GM19372 (cell line): ENCODE data around the gene NPLOC4.
"Not testable (repeated sequence)": the region's sequence is repeated elsewhere in the genome, so short reads cannot be mapped to it uniquely, and the experiment has no call there.

Experiments used
- ATAC-seq: cut with Tn5 transposase; IDR thresholded peaks from one replicate; pipeline ENCODE4 v1.9.1; 2021; ENCODE audit warnings: mild to moderate bottlenecking, low read depth, moderate library complexity; ENCODE audit not compliant: unreplicated experiment

Gene NPLOC4

GRCh38 chr17:81599719-81600486, 37.0 kb downstream of the NPLOC4 start:
- no peak for ATAC-seq

DNA sequence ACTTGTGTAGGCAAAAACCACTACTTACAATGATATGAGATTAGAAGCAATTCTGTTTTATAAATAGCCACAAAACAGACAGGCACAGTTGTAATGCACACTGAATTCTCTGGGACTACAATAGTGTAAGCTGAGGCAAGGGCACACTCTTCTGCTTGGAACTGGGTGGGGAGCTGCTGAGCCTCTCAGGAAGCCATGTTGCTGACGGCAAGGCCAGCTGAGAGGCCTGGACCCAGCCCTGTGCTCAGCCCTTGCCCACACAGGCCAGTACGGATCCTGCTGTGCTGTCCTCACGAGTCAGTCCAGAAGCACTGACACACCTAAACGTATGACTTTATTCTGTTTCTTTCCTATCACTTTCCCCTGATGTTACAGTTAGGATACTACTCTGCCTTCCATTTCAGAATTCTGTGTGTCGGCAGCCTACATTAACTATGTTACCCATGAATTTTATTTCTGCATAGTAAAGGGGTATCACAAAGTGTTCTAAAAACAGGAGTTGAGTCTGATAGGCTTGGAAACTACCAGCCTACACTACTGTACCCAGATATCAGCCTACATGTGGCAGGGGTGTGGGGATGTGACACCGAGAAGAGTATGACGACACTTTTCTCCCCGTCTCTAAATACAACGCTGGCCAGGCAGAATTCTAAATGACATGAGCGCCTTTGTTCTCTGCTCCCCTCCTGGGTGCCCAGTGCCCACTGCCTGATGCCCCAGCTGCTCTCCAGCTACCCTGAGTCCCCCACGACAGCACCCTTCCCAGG, 43.6 kb downstream of the NPLOC4 start:
- ATAC-seq: no peak

DNA sequence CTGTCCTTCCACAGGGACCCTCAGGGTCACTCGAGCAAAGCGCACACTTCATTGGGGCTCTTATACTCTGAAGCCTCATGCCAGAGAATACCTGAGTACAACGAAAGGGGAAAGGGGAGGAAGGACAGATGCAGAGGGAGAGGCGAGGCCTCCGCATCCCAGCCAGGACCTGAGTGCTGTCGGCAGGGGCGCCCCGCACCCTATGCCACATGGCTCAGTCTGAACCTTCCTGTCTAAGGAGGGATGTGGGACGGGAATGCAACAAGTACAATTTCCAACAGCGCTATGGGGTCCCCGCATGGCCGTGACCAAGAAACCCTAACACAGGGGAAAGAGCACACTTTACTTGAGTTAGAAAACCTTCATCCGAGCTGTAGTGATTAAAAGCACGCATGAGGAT, 44.9 kb downstream of the NPLOC4 start:
- ATAC-seq: no peak

DNA sequence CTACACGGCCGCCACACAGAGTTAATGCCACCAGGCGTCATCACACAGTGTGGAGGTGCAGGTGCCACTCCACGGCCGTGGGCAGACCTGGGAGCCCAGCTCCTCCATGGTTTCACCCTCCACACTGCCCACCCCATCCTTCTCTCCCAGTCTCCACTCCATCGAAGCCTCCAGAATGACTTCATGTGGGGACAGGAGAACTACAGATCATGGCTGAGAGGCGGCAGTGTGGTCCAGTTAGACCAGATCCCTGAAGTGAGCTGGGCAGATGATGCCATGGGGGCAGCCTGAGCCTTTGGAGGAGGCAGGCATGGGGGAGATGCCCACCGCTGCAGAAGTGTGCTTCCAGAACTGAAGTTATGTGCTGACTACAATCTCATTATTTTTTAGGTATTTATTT, 46.8 kb downstream of the NPLOC4 start:
- no peak for ATAC-seq

GRCh38 chr17:81589612-81590011, 47.3 kb downstream of the NPLOC4 start:
- ATAC-seq: no peak

DNA sequence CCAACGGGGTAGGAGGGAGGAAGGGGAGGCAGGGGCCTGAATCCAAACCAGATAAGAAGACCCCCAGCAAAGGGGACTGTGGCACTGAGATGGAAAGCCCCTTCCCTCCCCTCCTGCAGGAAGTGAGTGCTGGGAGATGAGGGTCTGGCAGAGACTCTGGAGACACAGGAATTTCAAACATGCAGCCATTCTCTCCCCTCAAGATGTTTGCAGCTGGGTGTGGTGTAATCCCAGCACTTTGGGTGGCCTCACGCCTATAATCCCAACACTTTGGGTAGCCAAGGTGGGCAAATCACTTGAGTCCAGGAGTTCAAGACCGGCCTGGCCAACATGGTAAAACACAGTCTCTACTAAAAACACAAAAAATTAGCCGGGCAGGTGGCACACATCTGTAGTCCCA, 50.8 kb downstream of the NPLOC4 start:
- no peak for ATAC-seq

- not testable (repeated sequence) for ATAC-seq
Measured at GRCh38 chr17:81584771-81585170, 52.1 kb downstream of the NPLOC4 start.

DNA sequence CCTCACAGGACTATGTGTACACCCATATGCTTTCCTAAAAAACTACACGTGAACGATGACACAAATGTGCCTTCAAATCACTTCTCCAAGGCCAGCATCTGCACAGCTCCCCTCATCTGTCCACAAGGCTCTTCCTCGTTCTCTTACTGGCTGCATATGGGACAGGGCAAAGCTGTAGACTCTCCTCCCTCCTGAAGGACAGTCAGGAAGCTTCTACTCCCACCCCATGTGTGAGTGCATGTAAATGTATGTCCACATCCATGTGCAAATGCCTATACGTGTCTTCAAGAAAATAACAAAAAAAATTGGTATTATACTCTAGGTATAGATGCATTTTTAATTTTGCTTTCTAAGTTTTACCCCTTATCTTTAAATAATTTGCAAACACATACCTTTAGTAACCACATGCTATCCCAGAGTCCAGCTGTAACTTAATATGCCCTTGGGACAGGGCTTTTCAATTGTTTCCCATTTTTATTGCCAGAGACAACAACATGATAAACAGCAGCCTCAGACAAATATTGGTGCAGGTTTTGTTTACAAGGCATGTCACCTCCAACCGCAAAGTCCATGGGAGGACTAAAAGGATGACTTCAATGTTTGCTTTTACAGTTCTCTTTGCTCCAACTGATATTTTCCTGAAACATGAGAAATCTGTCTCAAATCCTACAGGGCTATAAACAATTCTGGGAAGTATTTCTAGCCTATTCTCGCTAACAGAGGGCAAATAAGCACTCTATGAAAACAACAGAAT, 53.1 kb downstream of the NPLOC4 start:
- no peak for ATAC-seq

DNA sequence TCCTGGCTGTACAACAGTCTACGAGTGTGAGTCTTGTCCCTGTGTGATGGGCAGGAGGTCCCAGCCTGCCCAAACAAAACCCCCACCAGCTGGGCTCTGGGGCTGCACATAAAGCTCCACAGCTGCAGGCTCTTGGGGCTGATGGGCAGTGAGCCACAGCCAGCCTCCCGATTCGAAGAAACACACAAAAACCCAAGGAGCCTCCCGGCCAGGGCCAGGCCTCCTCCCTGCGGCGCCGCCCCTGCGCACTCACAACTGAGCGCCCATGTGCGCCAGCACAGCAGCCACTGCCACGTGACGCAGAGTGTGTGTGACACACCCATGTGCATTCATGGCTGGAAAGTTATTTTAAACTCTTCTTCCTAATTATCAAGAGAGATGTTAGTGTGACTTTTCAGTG, 54.2 kb downstream of the NPLOC4 start:
- ATAC-seq: no peak

- no peak for ATAC-seq
Measured at GRCh38 chr17:81582341-81582740, 54.6 kb downstream of the NPLOC4 start.

DNA sequence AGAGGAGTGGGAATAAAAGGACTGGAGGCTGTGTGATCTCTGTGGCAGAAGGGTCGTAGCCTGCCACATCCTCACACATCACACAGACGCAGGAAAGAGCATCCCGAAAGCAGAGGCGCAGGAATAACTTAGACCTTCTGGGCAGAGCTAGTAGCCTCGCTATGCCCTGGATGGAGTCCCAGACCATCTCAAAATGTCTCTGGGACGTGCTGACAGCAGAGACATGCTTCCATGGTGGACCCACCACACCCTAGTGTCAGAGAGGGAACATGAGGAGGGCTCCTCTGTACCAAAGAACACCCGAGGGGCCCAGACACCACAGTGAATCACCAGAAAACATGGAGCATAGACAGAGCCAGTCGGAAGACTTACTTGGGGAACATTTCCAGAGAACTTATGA, 55.2 kb downstream of the NPLOC4 start:
- ATAC-seq: no peak

- ATAC-seq: no peak
Measured at GRCh38 chr17:81580481-81580880, 56.4 kb downstream of the NPLOC4 start.

- ATAC-seq: no peak
Measured at GRCh38 chr17:81579821-81580321, 57.0 kb downstream of the NPLOC4 start.

GRCh38 chr17:81579298-81579697, 57.6 kb downstream of the NPLOC4 start:
- ATAC-seq: no peak

- no peak for ATAC-seq
Measured at GRCh38 chr17:81578561-81579225, 58.2 kb downstream of the NPLOC4 start.

DNA sequence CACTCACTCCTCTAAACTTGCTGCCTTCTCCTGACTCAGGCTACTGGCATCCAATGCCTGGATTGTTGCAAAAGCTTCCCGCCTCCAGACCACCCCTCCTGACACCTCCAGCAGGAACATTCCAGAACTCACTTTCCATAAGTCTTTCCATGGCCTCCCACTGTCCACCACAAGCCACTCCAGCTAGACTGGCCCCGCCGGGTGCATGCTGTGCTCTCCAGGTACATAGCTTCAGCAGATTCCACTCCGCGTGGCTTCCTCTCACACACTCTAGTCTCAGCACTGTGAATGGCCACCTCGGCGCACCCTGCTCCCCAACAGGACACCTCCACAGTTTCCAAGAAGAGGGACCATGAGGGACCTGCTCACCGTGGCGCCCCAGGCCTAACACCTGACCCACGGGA, 58.9 kb downstream of the NPLOC4 start:
- no peak for ATAC-seq

DNA sequence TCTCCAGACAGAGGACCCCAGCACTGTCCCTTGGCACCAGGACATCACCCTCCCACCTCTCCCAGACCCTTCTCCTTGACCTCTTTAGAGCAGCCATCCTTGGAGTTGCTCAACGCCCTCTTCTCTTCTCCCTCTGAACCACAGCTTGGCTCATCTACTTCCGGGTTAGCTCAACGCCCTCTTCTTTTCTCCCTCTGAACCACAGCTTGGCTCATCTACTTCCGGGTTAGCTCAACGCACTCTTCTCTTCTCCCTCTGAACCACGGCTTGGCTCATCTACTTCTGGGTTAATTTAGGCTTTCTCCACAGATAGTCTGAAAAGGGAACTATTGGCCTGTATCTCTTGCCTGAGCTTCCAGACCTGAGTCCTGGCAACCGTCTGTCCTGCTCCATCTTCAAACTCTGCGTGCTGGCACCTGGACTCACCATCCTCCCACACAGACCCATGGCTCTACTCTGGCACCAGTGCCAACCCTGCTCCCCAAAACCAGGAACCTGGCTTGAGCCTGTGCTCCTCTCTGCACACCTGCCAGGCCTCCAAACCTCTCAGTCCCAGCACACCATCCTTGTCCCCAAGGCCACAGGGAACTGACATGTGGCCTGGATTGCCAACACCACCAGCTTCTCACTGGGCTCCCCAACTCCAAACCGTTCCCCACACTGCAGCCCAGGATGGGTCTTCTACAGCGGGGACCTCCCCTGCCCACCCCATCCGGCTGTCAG, 59.5 kb downstream of the NPLOC4 start:
- ATAC-seq: no peak

- no peak for ATAC-seq
Measured at GRCh38 chr17:81576621-81577277, 60.2 kb downstream of the NPLOC4 start.

GRCh38 chr17:81575836-81576235, 61.1 kb downstream of the NPLOC4 start:
- no peak for ATAC-seq

GRCh38 chr17:81574643-81574956, 62.3 kb downstream of the NPLOC4 start:
- no peak for ATAC-seq
